ENCODE data around the gene AQP7.
A peak's percentile ranks its signal among the peaks of the same experiment; 100 is the strongest.
"Not testable (repeated sequence)": the region's sequence is repeated elsewhere in the genome, so short reads cannot be mapped to it uniquely, and the experiment has no call there.

Gene AQP7

GRCh38 chr9:33393581-33393980 is 8.8 kb downstream of the AQP7 start:
- no peak for DNase-seq

GRCh38 chr9:33392591-33393021 is 9.8 kb downstream of the AQP7 start:
- DNase-seq: not testable (repeated sequence)

- peak; percentile 36 to 72 for DNase-seq
Measured at GRCh38 chr9:33391111-33391771, 11.1 kb downstream of the AQP7 start.

GRCh38 chr9:33388110-33388994 is 14.0 kb downstream of the AQP7 start:
- DNase-seq: no peak

- DNase-seq: not testable (repeated sequence)
Measured at GRCh38 chr9:33386998-33387397, 15.4 kb downstream of the AQP7 start.

DNA sequence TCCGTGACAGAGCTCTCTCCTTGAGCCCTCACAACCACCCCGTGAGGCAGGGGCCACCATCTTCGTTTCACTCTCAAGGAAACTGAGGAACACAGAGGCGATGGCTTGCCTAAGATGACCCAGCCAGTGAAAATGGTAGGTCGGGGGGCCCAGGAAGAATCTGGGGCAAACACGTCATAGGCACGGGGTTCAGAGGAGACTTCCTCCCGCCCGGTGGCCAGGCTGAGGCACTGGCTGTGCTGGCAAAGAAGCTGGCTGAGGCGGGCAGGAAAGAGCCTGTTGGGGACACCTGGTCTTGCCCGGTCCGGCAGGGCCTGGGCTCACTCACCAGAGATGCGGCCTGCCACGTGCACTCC is 15.7 kb downstream of the AQP7 start:
- not testable (repeated sequence) for DNase-seq

GRCh38 chr9:33385979-33386640 is 16.3 kb downstream of the AQP7 start:
- not testable (repeated sequence) for DNase-seq

GRCh38 chr9:33385536-33385935 is 16.8 kb downstream of the AQP7 start:
- not testable (repeated sequence) for DNase-seq

- DNase-seq: not testable (repeated sequence)
Measured at GRCh38 chr9:33383396-33383795, 19.0 kb downstream of the AQP7 start.

GRCh38 chr9:33382397-33382796 is 20.0 kb downstream of the AQP7 start:
- not testable (repeated sequence) for DNase-seq

GRCh38 chr9:33381231-33381791 is 21.1 kb downstream of the AQP7 start:
- DNase-seq: peak in 1 of 2 donors; percentile 46

DNA sequence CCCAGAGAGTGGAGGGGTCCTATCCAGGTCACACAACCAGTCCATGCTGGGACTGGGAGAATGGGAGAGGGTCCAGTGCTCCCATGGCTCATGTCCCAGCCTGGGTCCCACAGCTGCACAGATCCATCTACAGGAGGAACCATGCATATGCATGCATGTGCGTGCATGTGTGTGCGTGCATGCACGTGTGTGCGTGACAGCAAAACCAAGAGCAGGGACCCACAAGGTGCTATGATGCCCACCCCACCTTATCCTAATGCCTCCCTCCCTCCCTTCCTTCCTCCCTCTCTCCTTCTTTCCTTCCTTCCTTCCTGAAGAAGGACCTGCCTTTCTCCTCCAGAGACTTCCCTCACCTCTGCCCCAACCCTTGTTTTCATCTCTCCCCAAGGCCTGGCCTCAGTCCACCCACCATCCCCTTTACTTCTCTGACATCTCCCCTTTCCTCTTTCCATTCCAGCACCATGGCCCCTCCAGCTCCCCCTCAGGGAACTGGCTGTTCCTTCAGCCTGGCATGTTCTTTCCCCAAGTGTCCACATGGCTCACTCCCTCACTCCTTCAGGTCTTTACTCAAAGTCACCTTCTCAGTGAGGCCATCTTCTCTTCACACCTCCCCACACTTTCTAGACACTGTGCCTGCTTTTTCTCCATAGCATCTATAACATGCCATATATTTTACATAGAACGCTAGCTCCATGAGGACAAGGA is 21.8 kb downstream of the AQP7 start:
- DNase-seq: no peak

- DNase-seq: no peak
Measured at GRCh38 chr9:33379666-33380389, 22.5 kb downstream of the AQP7 start.

- DNase-seq: no peak
Measured at GRCh38 chr9:33378121-33378795, 24.1 kb downstream of the AQP7 start.

DNA sequence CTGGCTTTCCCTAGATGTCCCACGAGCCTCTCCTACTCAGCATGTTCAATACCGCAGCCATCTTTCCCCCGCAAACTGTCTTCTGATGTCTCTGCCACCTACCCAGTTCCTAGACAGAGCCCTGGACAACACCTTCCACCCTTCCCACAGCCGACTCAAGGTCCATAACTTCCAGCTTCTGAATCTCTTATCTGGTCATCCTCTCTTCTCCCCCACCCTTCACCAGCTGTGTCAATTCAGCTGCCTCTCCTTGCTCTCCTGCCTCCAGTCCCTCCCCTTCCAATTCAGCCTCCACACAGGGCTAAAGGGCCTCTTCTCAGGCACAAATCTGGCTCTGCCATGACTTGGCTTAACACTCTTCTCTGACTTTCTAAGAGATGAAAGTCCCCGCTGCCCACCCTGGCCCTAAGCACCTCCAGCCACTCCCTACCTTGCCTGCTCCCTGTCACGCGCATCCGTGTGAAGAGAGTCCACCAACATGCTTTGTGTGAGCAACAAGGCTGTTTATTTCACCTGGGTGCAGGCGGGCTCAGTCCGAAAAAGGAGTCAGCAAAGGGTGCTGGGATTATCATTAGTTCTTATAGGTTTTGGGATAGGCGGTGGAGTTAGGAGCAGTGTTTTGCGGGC is 25.2 kb downstream of the AQP7 start:
- no peak for DNase-seq

DNA sequence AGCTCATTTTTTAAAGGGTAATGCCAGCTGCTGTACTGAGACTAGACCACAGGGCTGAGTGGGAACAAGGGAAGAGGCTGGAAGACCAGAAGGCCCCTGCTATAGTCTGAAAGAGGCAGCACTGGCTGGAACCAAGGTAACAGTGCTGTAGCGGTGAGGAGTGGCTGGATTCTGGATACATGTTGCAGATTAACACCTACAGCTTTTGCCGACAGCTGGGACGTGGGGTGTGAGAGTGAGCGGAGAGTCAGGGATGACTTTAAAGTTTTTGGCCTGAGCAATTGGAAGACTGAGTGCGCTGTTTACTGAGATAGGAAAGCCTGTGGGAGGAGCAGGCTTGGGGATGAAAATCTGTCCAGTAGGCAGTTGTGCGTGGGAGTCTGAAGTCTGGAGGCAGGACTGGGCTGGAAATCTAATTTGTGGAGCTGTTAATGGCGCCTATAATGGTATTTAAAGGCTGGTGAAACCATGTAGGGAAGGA is 26.5 kb downstream of the AQP7 start:
- DNase-seq: no peak

DNA sequence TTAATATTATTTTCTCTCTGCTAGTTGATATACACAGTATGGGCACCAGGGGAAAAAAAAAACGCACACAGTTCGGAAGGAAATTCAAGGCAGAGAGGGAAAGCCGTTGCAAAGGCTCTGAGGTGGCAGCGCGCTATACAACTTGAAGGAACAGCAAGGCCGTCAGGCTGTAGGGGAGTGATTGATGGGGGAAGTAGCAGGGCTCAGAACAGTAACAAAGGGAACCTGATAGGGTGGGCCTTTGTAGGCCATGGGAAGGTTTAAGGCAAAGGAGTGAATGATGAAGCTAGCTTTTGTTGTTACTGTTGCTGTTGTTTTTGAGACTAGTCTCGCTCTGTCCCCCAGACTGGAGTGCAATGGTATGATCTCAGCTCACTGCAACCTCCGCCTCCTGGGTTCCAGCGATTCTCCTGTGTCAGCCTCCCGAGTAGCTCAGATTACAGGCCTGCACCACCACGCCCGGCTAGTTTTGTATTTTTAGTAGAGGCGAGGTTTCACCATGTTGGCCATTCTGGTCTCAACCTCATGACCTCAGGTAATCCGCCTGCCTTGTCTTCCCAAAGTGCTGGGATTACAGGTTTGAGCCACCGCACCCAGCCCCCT is 27.0 kb downstream of the AQP7 start:
- no peak for DNase-seq

DNA sequence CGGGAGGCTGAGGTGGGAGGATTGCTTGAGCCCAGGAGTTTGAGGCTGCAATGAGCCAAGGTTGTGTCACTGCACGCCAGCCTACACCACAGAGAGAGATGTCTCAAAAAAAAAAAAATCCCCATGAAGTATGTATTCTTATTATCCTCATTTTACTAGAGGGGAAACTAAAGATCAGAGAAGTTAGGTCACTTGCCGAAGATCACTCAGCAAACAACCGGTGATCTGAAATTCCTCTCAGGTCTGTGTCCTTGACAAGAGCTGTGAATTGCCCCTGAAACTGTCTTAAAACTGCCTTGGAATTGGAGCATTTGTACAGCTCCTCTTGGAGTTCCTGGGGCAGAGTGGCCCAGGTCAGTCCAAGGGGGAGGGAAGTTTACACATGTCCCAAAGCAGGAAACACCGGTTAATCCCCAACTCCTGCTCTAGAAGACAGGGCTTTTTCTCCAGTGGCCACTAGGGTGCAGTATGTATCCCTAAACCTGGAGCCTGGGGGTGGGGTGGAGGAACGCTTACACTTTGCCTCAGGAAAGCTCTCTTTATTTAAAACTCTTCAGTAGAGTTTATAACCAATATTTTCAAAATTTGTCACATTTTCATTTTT is 27.6 kb downstream of the AQP7 start:
- peak; percentile 61 to 84 for DNase-seq

GRCh38 chr9:33374190-33374589 is 28.2 kb downstream of the AQP7 start:
- no peak for DNase-seq

GRCh38 chr9:33372900-33373299 is 29.5 kb downstream of the AQP7 start:
- no peak for DNase-seq
